NCI-H2227 (cell line): ENCODE measurements around the gene CLCN3.
"Not testable (repeated sequence)": the region's sequence is repeated elsewhere in the genome, so short reads cannot be mapped to it uniquely, and the experiment has no call there.

Experiments
- DNase-seq: peaks from one replicate; lab custom pipeline; 2025; ENCODE audit not compliant: unreplicated experiment; lab: John Stamatoyannopoulos, UW

CLCN3 gene

DNA sequence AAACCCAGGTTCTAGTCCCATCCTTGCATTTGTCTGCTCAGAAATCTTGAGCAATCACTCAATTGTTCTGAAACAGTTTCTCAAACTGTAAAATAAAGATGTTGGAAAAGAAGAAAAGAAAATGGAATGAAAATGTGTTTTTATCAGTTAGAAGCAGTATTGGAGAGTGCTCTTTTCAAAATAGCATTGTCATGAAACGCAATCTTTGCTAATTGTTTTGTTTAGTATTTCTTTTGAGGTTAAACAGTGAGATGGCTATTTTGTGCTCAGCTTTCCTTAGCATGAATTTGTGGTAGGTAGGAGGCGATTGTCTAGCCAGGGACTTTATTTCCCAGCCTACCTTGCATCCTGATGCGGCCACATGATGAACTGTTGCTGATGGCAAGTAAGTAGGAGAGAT lies 148.0 kb downstream of the CLCN3 start:
- no peak for DNase-seq

DNA sequence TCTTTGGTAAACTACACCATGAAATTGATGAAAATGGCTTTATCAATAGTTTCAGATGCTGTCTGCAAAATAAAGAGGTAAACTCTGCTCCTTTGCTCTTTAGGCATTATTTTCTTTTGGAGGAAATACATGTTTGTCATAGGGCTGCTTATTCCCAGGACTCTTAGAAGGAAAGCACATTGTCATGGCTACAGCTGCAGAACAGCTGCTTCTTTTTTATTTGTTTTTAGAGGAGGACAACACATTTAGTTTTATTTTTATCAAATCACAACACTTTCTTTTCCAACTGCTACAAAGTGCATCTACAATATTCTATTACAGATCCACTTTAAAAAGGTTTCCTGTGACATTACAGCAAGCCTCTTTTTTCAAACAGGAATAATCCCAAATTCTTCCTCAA lies 150.0 kb downstream of the CLCN3 start:
- DNase-seq: no peak

DNA sequence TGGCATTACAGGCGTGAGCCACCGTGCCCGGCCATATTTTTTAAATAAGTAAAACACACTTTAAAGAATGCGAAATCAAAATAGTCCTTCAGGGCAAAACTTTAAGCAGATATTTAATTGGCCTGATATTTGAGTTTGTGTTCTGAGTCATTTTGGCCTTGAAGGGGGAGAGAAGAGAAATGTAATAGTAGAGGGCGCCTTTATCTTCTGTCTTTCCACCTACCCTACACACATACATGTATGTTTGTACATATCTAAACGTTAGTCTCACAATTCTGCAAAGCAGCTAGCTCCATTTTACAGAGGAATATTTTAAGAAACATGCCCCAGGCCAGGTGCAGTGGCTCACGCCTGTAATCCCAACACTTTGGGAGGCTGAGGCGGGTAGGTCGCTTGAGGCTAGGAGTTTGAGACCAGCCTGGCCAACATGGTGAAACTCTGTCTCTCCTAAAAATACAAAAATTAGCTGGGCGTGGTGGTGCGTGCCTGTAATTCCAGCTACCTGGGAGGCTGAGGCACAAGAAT lies 151.2 kb downstream of the CLCN3 start:
- not testable (repeated sequence) for DNase-seq
